Measurements from ENCODE around the gene DSP.

The DSP gene

DNA sequence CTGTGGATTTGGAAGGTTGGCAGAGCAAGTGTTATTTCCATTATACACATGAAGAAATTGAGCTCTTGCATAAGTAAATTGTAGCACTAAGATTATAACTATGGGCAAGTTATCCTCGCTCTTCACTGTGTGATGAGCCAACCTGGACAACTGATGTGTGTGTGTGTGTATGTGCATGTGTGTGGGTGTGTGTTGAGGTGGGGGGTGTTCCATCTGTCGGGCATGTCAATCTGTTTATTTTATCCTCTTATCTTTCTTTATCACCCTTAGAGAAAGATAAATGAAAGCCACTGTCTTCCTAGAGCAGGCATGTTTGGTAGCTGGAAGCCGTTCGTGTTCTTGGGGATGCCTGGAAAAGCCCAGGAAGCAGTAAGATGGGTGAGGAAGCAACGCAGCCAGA lies 3.0 kb upstream of the DSP start:
- Mint-ChIP-seq H3K4me3 (peak overlapping the region; percentile 42 to 64 (median 49)), H3K4me1 (peaks cover 3% of the 10 kb centered on the region), H3K36me3 (ENCODE audit: low read depth) (no peaks in the 10 kb centered on the region), H3K9me3 (no peaks in the 10 kb centered on the region), H3K27me3 (ENCODE audit: low read depth) (peaks cover 76% of the 10 kb centered on the region), H3K27ac (peak overlapping the region in 2 of 3 experiments; percentile 54 to 58)
- TF ChIP-seq, protein P1, sequence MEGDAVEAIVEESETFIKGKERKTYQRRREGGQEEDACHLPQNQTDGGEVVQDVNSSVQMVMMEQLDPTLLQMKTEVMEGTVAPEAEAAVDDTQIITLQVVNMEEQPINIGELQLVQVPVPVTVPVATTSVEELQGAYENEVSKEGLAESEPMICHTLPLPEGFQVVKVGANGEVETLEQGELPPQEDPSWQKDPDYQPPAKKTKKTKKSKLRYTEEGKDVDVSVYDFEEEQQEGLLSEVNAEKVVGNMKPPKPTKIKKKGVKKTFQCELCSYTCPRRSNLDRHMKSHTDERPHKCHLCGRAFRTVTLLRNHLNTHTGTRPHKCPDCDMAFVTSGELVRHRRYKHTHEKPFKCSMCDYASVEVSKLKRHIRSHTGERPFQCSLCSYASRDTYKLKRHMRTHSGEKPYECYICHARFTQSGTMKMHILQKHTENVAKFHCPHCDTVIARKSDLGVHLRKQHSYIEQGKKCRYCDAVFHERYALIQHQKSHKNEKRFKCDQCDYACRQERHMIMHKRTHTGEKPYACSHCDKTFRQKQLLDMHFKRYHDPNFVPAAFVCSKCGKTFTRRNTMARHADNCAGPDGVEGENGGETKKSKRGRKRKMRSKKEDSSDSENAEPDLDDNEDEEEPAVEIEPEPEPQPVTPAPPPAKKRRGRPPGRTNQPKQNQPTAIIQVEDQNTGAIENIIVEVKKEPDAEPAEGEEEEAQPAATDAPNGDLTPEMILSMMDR (IDR thresholded peaks at IDR 0.05; ENCODE audit: unreplicated experiment in 3 of 3): no peak

DNA sequence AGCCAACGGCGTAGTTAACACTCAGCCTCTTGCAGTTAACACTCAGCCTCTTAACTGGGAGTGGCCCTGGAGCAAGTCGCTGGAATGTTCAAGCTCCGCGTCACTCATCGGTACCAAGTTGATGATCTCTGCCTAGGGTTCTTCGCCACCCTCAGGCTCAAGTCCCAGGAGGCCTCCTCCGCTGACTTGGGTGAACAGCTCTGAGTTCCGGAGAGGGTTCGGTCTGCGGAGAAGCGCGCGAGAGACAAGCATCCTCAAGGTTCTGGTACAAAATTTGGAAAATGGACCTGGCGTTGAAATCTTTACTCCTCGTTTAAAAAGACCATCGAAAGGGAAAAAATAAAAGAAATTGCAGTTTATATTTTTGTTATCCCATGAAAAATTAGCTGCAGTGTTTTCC lies 876 bp upstream of the DSP start:
- Mint-ChIP-seq H3K36me3 (ENCODE audit: low read depth) (no peaks in the 10 kb centered on the region), H3K27me3 (ENCODE audit: low read depth) (peaks cover 92% of the 10 kb centered on the region), H3K9me3 (no peaks in the 10 kb centered on the region), H3K4me1 (peaks cover 9% of the 10 kb centered on the region), H3K27ac (peak overlapping the region; percentile 47 to 98 (median 90)), H3K4me3 (peak overlapping the region; percentile 84 to 93 (median 85))
- TF ChIP-seq, protein P1 (IDR thresholded peaks at IDR 0.05; ENCODE audit: unreplicated experiment in 3 of 3): no peak

DNA sequence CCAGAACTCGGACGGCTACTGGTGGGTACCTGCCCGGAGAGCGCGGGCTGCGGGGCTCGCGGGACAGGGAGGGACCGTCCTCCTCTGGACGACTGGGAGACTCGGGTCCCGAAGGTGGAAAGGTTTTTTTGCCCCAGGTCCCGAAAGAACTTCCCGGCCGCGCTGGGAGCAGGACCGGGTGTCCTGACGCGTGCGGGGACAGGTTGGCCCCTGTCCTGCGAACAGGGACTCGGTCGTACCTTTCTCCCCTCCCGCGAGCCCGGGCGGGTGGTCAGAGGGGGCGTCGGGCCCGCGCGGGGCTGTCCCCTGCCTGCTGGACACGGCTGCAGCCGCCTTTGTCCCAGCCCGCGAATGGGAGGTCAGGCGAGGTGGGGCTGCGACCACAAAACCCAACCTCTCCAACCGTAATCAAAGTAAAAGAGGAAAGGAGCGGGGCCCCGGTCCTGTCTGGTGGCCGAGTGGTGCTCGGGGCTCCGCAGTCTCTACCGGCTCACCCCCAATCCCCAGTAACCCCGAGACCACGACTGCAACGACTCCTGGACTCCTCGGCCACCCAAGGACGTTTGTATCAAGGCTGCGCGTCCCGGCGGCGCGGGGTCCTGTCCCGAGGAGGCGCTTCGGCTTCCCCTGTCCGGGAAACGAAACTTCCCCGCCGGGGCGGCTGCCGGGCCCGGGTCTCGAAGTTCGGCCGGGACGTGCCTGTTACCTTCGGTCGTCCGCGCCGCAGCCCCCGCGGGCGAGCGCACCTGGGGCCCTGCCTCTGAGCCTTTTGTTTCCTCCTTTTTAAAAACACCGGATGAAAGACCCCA lies 798 bp downstream of the DSP start:
- Mint-ChIP-seq H3K36me3 (ENCODE audit: low read depth) (no peaks in the 10 kb centered on the region), H3K27ac (peak overlapping the region; percentile 55 to 98 (median 94)), H3K27me3 (ENCODE audit: low read depth) (peaks cover 93% of the 10 kb centered on the region), H3K9me3 (no peaks in the 10 kb centered on the region), H3K4me1 (peaks cover 9% of the 10 kb centered on the region), H3K4me3 (peak overlapping the region; percentile 91 to 98 (median 96))
- TF ChIP-seq, protein P1 (IDR thresholded peaks at IDR 0.05; ENCODE audit: unreplicated experiment in 3 of 3): no peak

DNA sequence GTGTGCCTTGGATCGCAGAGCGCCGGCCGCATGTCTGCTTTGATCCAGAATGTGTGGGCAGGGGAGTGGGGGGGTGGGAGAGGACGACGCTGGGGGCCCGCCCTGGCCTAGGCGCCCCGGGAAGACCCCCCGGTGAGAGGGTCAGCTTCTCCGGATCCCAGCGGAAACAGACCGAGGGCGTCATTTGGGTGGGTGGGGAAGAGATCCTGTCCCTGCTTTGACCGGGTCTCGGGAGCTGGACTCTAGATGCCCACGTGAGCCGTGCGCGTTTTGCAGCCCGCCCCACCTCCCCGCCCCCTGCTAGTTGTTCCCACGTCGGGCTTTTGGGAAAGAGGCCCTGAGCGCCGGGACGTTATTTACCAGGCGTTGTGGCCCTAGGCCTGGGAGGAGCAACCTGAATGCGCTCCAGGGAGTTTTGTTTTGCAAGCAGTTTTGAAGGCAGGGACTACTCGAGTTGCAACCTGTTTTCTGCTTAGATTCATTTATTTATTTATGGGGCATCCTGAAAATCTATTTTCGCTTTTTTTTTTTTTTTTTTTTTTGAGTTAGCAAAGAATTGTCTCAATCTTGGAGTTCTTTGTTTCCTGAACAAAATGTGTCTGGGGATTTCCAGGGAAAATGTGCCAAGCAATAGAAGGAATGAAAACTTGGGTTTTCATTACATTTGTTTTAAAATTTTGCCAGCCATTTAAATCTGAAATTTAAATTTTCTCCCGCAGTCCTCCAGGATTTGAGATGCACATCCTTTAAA lies 1.6 kb downstream of the DSP start:
- no peaks in the 10 kb centered on the region for H3K36me3 Mint-ChIP-seq (ENCODE audit: low read depth)
- no peaks in the 10 kb centered on the region for H3K9me3 Mint-ChIP-seq
- H3K27me3 Mint-ChIP-seq (ENCODE audit: low read depth): peaks cover 88% of the 10 kb centered on the region
- peaks cover 9% of the 10 kb centered on the region for H3K4me1 Mint-ChIP-seq
- H3K27ac Mint-ChIP-seq: peak overlapping the region in 2 of 3 experiments; percentile 73 to 98
- TF ChIP-seq, protein P1 (IDR thresholded peaks at IDR 0.05; ENCODE audit: unreplicated experiment in 3 of 3): no peak
- H3K4me3 Mint-ChIP-seq: peak overlapping the region; percentile 91 to 98 (median 96)

DNA sequence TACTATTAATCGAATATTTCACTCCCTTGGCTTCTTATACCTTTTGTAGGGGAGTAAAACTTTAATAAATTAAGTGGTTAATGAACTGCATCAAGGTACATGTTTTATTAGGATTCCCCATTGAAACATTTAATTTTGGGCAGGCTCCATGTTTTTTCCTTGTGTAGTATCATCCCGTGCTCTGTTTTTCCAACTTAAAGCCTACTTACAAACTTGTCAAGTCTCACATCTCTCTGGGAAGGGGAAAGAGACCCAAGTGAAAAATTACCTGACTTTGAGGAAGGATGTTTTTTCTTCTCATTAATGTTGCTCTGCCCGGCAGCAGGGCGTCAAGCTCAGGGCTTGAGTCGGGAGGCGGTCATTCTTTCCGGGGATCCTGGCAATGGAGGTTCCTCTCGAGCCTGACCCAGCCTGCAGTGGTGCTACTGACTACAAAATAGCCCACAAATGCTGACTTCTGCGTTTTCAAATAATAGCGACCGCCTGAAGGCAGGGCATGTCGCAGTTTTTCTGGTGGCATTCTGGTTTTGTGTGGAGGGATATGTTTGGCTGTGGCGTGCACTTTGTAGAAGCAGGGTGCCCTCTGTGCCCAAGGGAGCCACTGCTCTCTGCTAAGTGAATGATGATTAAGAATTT lies 2.4 kb downstream of the DSP start:
- H3K9me3 Mint-ChIP-seq: no peaks in the 10 kb centered on the region
- peak overlapping the region; percentile 84 to 98 (median 96) for H3K4me3 Mint-ChIP-seq
- peaks cover 6% of the 10 kb centered on the region for H3K36me3 Mint-ChIP-seq (ENCODE audit: low read depth)
- H3K27me3 Mint-ChIP-seq (ENCODE audit: low read depth): peaks cover 87% of the 10 kb centered on the region
- peaks cover 6% of the 10 kb centered on the region for H3K4me1 Mint-ChIP-seq
- TF ChIP-seq, protein P1 (IDR thresholded peaks at IDR 0.05; ENCODE audit: unreplicated experiment in 3 of 3): no peak
- peak overlapping the region; percentile 82 to 98 (median 95) for H3K27ac Mint-ChIP-seq
